ENCODE results near the gene NUP160. TPM values are rescaled to one million over a fixed set of nuclear protein-coding genes. Genes with fewer than 3 reads are reported as not detected.
A peak's percentile ranks its signal among the peaks of the same experiment; 100 is the strongest.

The NUP160 gene
- total and polyA plus RNA-seq, 2 of the 8 experiments (the other 6 are each of a cell fraction or from before 2014, with no cell fraction given) = 44.6 to 100 TPM

GRCh38 chr11:47847892-47848699 is at the start of gene NUP160 (continued):
- TF ChIP-seq HDAC2 (IDR thresholded peaks at IDR 0.05; ENCODE audit: borderline replicate concordance in 1 of 2, low read depth in 2 of 2, low read length in 2 of 2) (peak; percentile 40 to 97; a peak in 2 of 4 replicates), MAX (IDR thresholded peaks at IDR 0.05) (peak; percentile 68), GTF2F1 (IDR thresholded peaks at IDR 0.05; ENCODE audit: borderline replicate concordance, low read depth, low read length) (no peak), POU5F1 (IDR thresholded peaks at IDR 0.05; ENCODE audit: low read depth, low read length) (no peak), RNF2 (IDR thresholded peaks at IDR 0.05; ENCODE audit: borderline replicate concordance, low read depth, low read length, missing control alignments, poor library complexity, severe bottlenecking) (no peak), KDM5A (IDR thresholded peaks at IDR 0.05; ENCODE audit: low read length) (peak; percentile 94), CTCF (IDR thresholded peaks at IDR 0.05; ENCODE audit: control extremely low read depth in 1 of 3, insufficient read depth in 1 of 3, low read depth in 1 of 3, low read length in 3 of 3) (no peak), RAD21 (IDR thresholded peaks at IDR 0.05 in 1 of 2, conservative IDR thresholded peaks at IDR 0.05 in 1 of 2; ENCODE audit: low read depth in 2 of 2, low read length in 2 of 2) (peak in 1 of 2 experiments; percentile 21; a peak in 2 of 4 replicates), EP300 (IDR thresholded peaks at IDR 0.05; ENCODE audit: borderline replicate concordance in 1 of 2, low read depth in 2 of 2, low read length in 2 of 2) (0 out of 3 replicates have a peak, but pooled peaks of 1 of the 2 experiments have one; percentile 14), ATF2 (IDR thresholded peaks at IDR 0.05; ENCODE audit: low read length) (no peak; the same call in 1 of the 2 replicates), MAFK (IDR thresholded peaks at IDR 0.05; ENCODE audit: low read depth, low read length) (no peak), CREB1 (IDR thresholded peaks at IDR 0.05) (peak; percentile 90), SP1 (IDR thresholded peaks at IDR 0.05; ENCODE audit: low read depth, low read length) (peak; percentile 58; the same call in 1 of the 2 replicates), NANOG (IDR thresholded peaks at IDR 0.05; ENCODE audit: insufficient read depth, low read depth, low read length, poor library complexity, severe bottlenecking) (peak; percentile 9), CHD1 (IDR thresholded peaks at IDR 0.05; ENCODE audit: low read depth, low read length) (no peak), SIN3A (conservative IDR thresholded peaks at IDR 0.05 in 1 of 2, IDR thresholded peaks at IDR 0.05 in 1 of 2; ENCODE audit: low read depth in 1 of 2, low read length in 2 of 2) (peak; percentile 87), POLR2AphosphoS5 (IDR thresholded peaks at IDR 0.05; ENCODE audit: low read depth, low read length) (peak; percentile 94)
